ENCODE data around the gene PSMC3. TPM values are rescaled to one million over a fixed set of nuclear protein-coding genes. Genes with fewer than 3 reads are reported as not detected.
A peak's percentile ranks its signal among the peaks of the same experiment; 100 is the strongest.

PSMC3 gene
- total and polyA plus RNA-seq, 4 donors, result 61.6 to 192 (median 141) TPM

- DNase-seq, result peak in 2 of 3 donors; percentile 36 to 54
- H3K4me3 ChIP-seq, result no peak overlapping the region
- ATAC-seq (ENCODE audit: insufficient read depth, low FRiP score), result no peak
- 31 to 57% methylated on average over 20 of the region's 20 CpGs for WGBS, 2 donors
- H3K27me3 ChIP-seq (ENCODE audit: control insufficient read depth in 3 of 3, insufficient read depth in 3 of 3, low read length in 2 of 3), result no peaks in the 10 kb centered on the region
- H3K4me1 ChIP-seq (ENCODE audit: control insufficient read depth in 5 of 5, insufficient read depth in 5 of 5, low read length in 5 of 5), result peaks cover 0 to 17% (median 0%) of the 10 kb centered on the region in 5 donors
- TF ChIP-seq CTCF (IDR thresholded peaks at IDR 0.05; ENCODE audit: control extremely low read depth, extremely low read depth), result no peak
- peak overlapping the region in 1 of 2 donors; percentile 7 for H3K9ac ChIP-seq (ENCODE audit: insufficient read depth in 1 of 2, low read length in 2 of 2)
- peak overlapping the region in 1 of 2 donors; percentile 98 for H3K27ac ChIP-seq (ENCODE audit: low read depth in 1 of 2, low read length in 1 of 2)
- H3K9me3 ChIP-seq (ENCODE audit: control insufficient read depth in 4 of 4, insufficient read depth in 3 of 4, low read length in 3 of 4), result no peaks in the 10 kb centered on the region
- H3K36me3 ChIP-seq (ENCODE audit: control insufficient read depth in 4 of 4, insufficient read depth in 4 of 4, low read length in 4 of 4), result no peaks in the 10 kb centered on the region
These were observed 32.8 kb downstream of the PSMC3 start for GRCh38 chr11:47393163-47394049.

- H3K27ac ChIP-seq (ENCODE audit: low read depth in 1 of 2, low read length in 1 of 2), result peak overlapping the region in 1 of 2 donors; percentile 69
- ATAC-seq (ENCODE audit: insufficient read depth, low FRiP score), result no peak
- no peak for TF ChIP-seq CTCF (IDR thresholded peaks at IDR 0.05; ENCODE audit: control extremely low read depth, extremely low read depth)
- H3K36me3 ChIP-seq (ENCODE audit: control insufficient read depth in 4 of 4, insufficient read depth in 4 of 4, low read length in 4 of 4), result no peaks in the 10 kb centered on the region
- no peaks in the 10 kb centered on the region for H3K9me3 ChIP-seq (ENCODE audit: control insufficient read depth in 4 of 4, insufficient read depth in 3 of 4, low read length in 3 of 4)
- no peaks in the 10 kb centered on the region for H3K27me3 ChIP-seq (ENCODE audit: control insufficient read depth in 3 of 3, insufficient read depth in 3 of 3, low read length in 2 of 3)
- no peak overlapping the region for H3K4me3 ChIP-seq
- peaks cover 0 to 17% (median 0%) of the 10 kb centered on the region in 5 donors for H3K4me1 ChIP-seq (ENCODE audit: control insufficient read depth in 5 of 5, insufficient read depth in 5 of 5, low read length in 5 of 5)
- no peak overlapping the region for H3K9ac ChIP-seq (ENCODE audit: insufficient read depth in 1 of 2, low read length in 2 of 2)
- DNase-seq, result no peak
- 44 to 76% methylated on average over 14 of the region's 14 CpGs for WGBS, 2 donors
These were observed 33.6 kb downstream of the PSMC3 start for GRCh38 chr11:47392546-47393162.

- H3K36me3 ChIP-seq (ENCODE audit: control insufficient read depth in 4 of 4, insufficient read depth in 4 of 4, low read length in 4 of 4), result no peaks in the 10 kb centered on the region
- 65 to 85% methylated on average over 15 to 16 of the region's 16 CpGs for WGBS, 2 donors
- H3K9me3 ChIP-seq (ENCODE audit: control insufficient read depth in 4 of 4, insufficient read depth in 3 of 4, low read length in 3 of 4), result no peaks in the 10 kb centered on the region
- H3K27ac ChIP-seq (ENCODE audit: low read depth in 1 of 2, low read length in 1 of 2), result peak overlapping the region in 1 of 2 donors; percentile 71
- H3K9ac ChIP-seq (ENCODE audit: insufficient read depth in 1 of 2, low read length in 2 of 2), result no peak overlapping the region
- DNase-seq (no peak), ATAC-seq (ENCODE audit: insufficient read depth, low FRiP score) (no peak)
- H3K4me3 ChIP-seq, result no peak overlapping the region
- no peaks in the 10 kb centered on the region for H3K27me3 ChIP-seq (ENCODE audit: control insufficient read depth in 3 of 3, insufficient read depth in 3 of 3, low read length in 2 of 3)
- TF ChIP-seq CTCF (IDR thresholded peaks at IDR 0.05; ENCODE audit: control extremely low read depth, extremely low read depth), result no peak
- peaks cover 0 to 17% (median 0%) of the 10 kb centered on the region in 5 donors for H3K4me1 ChIP-seq (ENCODE audit: control insufficient read depth in 5 of 5, insufficient read depth in 5 of 5, low read length in 5 of 5)
These were observed 34.4 kb downstream of the PSMC3 start for GRCh38 chr11:47391711-47392432.
